Ectodermal cell (in vitro differentiated cells): ENCODE measurements around the gene YIF1B.

ENCODE experiments used
- H3K27ac ChIP-seq: 2 replicates; pipeline ENCODE4 v1.7.0; 2013; ENCODE audit warnings: mild to moderate bottlenecking, low read depth, low read length; ENCODE audit not compliant: insufficient read depth, poor library complexity, severe bottlenecking
- H3K27me3 ChIP-seq: 2 replicates; pipeline ENCODE4 v1.7.0; 2013; ENCODE audit warnings: mild to moderate bottlenecking, low read length; ENCODE audit not compliant: insufficient read depth, control insufficient read depth, poor library complexity, severe bottlenecking
- H3K36me3 ChIP-seq: one replicate; pipeline ENCODE4 v1.7.0; 2013; ENCODE audit warnings: low read length; ENCODE audit not compliant: control insufficient read depth, insufficient read depth
- H3K4me1 ChIP-seq: one replicate; pipeline ENCODE4 v1.7.0; 2013; ENCODE audit warnings: low read length; ENCODE audit not compliant: control insufficient read depth, insufficient read depth
- H3K4me3 ChIP-seq: 2 replicates; pipeline ENCODE4 v1.7.0; 2013; ENCODE audit warnings: low read depth, low read length, control low read depth; ENCODE audit not compliant: insufficient read depth
- H3K9me3 ChIP-seq: 2 replicates; pipeline ENCODE4 v1.7.0; 2013; ENCODE audit warnings: mild to moderate bottlenecking, low read length, moderate library complexity; ENCODE audit not compliant: control insufficient read depth
- WGBS, 2 experiments: methylation state at CpG; one replicate each; pipeline ENCODE4 v1.1.7; 2013; ENCODE audit warnings: missing lambda C conversion rate in 2 of 2; 5-methylcytosine and 5-hydroxymethylcytosine counted together

Gene YIF1B

DNA sequence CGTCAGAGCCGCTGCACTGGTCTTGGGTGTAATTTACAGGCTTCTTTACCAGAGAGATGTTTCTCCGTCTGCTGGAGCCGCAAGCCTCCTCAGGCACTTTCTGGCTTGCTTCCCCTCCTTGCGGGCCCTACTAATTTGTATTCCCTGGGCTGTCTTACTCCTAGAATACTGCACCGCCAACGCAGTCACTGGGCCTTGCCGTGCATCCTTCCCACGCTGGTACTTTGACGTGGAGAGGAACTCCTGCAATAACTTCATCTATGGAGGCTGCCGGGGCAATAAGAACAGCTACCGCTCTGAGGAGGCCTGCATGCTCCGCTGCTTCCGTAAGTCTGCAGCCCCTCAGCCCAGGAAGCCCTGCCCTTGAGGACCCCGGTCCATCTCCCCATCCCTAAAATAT lies 25.8 kb downstream of the YIF1B start:
- Histone ChIP-seq H3K27me3 (no peaks in the 10 kb centered on the region), H3K4me3 (no peak overlapping the region), H3K36me3 (no peaks in the 10 kb centered on the region), H3K27ac (no peak overlapping the region), H3K9me3 (no peaks in the 10 kb centered on the region), H3K4me1 (peaks cover 17% of the 10 kb centered on the region)
- WGBS, 2 experiments = 95 to 96% methylated on average over 15 of the region's 15 CpGs

DNA sequence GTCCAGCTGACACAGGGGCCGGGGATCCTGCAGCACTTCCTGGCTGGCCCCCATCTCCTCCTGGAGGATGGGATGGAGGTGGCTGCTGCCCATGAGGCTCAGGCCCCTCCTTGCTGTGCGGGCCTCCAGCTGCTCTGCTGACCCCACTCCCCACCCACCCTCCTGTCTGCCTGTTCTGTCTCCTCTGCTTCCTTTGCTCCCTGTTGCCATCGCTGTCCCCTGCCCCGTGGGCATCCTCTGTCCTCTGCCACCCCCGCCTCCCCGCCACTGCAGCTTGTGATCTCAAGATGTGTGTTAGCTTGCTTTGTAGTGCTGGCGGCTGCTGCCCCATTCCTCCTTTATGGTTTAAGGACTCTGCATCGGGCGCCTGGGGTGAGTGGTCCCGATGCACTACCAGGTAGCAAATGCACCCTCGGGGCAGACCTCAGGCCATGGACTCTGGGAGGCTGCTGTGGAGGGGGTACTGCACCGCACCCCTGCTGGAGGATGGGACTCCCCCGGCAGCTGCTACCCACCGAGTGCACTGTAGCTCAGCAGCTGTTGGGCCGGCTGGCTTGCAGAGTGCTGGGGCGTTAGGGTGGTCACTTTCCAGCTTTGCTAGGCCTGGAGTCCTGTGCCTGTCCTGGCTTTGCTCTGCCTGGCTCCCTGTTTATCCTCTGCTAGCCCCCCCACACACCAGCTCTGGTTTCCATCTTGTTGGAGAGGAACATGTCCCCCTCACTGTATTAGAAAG lies 27.5 kb downstream of the YIF1B start:
- Histone ChIP-seq H3K4me1 (peaks cover 17% of the 10 kb centered on the region), H3K36me3 (no peaks in the 10 kb centered on the region), H3K27ac (peak overlapping the region; percentile 55), H3K27me3 (no peaks in the 10 kb centered on the region), H3K9me3 (no peaks in the 10 kb centered on the region), H3K4me3 (no peak overlapping the region)
- whole genome bisulfite sequencing, 2 experiments = 90 to 91% methylated on average over 16 of the region's 16 CpGs

DNA sequence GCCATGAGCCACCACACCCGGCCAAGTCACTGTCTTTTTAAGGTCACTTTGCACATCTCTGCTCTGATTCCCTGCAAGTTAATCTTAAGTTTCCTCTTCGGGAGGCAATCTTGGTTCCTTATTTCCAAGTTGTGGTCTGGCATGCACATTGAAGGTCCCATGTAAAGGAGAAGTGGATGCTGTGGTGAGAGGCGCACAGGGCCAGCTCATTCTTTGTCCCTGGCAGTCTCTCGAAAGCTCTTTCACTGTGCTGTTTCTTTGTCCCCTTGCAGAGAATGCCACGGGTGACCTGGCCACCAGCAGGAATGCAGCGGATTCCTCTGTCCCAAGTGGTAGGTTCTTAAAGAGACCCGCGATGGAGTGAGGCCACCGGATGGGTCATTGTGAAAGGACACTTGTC lies 28.1 kb downstream of the YIF1B start:
- H3K27me3 ChIP-seq = no peaks in the 10 kb centered on the region
- WGBS, 2 experiments = 67 to 78% methylated on average over 9 of the region's 9 CpGs
- no peak overlapping the region for H3K4me3 ChIP-seq
- H3K36me3 ChIP-seq = no peaks in the 10 kb centered on the region
- H3K9me3 ChIP-seq = no peaks in the 10 kb centered on the region
- peaks cover 17% of the 10 kb centered on the region for H3K4me1 ChIP-seq
- H3K27ac ChIP-seq = peak overlapping the region; percentile 55

DNA sequence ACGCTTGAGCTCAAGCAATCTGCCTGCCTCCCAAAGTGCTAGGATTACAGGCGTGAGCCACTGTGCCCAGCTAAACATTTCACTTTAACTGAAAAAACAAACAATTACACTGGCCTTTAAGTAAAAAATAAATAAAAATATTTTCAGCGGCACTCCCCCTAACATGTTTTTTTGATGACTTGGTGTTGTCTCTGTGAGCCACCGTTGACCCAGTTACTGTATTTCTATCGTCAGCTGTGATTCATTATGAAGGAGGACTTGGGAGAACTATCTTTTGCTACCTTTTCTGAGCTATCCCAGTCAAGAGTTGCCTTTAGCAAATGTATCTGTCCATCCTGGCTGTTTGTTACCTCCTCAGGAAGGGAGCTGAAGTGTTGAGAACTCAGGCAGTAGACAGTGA lies 30.2 kb downstream of the YIF1B start:
- no peaks in the 10 kb centered on the region for H3K9me3 ChIP-seq
- H3K36me3 ChIP-seq = no peaks in the 10 kb centered on the region
- H3K4me3 ChIP-seq = no peak overlapping the region
- 91 to 100% methylated on average over 5 of the region's 5 CpGs for WGBS, 2 experiments
- H3K27me3 ChIP-seq = no peaks in the 10 kb centered on the region
- H3K4me1 ChIP-seq = peaks cover 17% of the 10 kb centered on the region
- no peak overlapping the region for H3K27ac ChIP-seq

DNA sequence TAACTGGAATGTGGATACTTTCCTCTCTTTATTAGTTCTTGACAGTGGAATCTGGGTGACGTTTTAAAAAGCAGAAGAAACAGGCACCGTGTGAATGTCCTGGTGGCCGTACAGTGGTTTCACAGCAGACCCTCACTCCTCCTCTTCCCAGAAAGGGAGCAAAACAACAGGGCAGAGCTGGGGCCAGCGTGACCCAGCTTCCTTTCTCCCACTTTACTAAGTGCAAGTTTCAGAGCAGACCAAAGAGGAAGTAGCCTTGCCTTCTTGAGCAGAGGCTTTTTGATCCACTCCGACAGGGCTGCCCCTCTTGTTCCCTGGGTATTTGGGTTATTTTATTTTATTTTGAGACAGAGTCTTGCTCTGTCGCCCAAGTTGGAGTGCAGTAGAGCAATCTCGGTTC lies 31.3 kb downstream of the YIF1B start:
- 94% methylated on average over 7 of the region's 7 CpGs for WGBS, 2 experiments
- Histone ChIP-seq H3K36me3 (no peaks in the 10 kb centered on the region), H3K4me1 (peaks cover 17% of the 10 kb centered on the region), H3K27ac (no peak overlapping the region), H3K4me3 (no peak overlapping the region), H3K27me3 (no peaks in the 10 kb centered on the region), H3K9me3 (no peaks in the 10 kb centered on the region)

DNA sequence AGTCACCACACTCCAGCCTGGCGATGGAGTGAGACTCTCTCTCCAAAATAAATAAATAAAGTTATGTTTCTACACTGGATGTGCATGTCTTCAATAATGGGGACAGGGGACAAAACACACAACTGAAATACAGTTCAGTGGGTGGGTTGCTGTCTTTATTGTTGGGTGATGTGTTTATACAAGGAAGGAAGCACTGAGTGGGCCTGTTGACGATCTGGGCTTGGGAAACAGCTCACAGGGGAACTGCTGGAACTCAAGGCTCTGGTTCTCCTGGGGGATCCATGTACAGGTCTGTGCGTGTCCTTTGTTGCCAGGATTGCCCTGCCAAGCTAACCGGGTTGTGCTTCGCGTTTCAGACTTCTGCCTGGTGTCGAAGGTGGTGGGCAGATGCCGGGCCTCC lies 32.5 kb downstream of the YIF1B start:
- WGBS, 2 experiments = 95 to 96% methylated on average over 8 of the region's 8 CpGs
- Histone ChIP-seq H3K27ac (no peak overlapping the region), H3K4me1 (peaks cover 16% of the 10 kb centered on the region), H3K36me3 (no peaks in the 10 kb centered on the region), H3K4me3 (no peak overlapping the region), H3K27me3 (no peaks in the 10 kb centered on the region), H3K9me3 (no peaks in the 10 kb centered on the region)

DNA sequence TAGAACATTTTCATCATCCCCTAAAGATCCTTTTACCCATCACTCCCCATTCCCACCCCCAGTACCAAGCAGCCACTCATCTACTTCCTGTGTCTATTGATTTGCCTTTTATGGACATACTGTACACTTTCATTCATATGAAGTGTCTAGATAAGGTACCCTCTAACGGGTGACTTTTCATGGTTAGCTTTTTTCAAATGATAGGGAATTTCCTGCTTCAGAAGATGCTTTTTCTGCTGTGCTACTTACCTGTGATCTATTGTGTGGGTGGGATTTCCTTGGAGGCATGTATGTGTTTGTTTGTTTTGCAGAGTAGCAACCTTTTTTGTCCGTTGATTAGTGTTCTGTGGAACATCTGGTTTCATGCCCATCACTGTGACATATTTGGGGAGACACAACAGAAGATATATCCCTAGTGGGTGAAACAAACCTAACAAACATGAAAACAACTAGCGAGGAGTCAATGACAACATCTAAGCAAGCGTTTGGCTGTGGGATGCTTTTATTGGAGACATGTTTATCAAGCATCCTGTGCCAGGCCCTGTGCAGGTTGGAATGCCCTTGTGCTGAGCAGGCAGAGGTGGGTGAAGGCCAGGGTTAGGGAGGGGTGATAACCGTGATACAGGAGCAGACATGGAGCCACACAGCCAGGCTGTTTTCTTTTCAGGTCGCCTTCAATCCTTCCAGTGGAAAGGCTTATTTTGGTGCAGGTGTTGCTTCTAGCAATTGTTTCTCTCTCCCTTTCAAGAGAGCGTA lies 33.8 kb downstream of the YIF1B start:
- H3K36me3 ChIP-seq = no peaks in the 10 kb centered on the region
- WGBS, 2 experiments = 86% methylated on average over 7 of the region's 7 CpGs
- H3K9me3 ChIP-seq = no peaks in the 10 kb centered on the region

DNA sequence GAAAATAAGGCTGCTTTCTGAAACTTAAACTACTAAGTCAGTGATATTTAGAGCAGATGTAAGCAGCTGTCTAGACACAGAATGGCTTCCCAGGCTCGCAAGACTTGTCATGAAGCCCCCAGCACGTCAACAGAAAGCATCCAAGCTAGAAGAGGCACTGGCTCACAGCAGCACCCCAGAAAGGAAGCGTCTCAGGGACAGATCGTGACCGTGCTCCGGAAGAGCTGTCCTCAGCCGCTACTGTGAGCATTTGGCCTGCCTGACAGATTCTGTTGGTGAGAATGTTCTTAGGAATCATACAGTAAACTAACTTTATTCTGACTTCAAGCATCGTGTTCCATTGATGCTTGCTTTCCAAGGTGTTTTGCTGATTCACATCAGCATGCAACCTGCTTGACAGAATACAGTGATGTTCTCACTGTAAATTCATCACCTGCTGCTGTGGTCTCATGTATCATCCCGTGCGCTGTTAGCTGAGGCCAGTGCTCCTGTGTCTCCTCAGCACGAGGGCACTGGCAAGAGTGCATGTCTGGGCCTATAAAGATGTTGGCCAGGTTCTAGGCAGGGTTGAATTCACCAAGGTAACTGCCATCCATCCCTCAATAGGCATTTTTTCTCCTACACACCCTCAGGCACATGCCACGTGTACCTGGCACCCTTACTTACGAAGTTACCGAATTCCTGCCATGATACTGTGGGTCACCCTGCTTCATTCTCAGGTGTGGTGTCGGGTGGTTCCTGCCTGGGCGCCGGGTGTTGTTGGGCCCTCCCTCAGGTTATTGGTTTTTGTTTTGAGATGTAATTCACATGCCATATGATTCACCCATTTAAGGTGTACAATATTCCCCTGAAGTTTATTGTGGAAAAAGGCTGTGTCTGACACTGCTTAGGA lies 35.5 kb downstream of the YIF1B start:
- no peak overlapping the region for H3K4me3 ChIP-seq

More for the DNA sequence above, 33.8 kb downstream of the YIF1B start:
- no peak overlapping the region for H3K4me3 ChIP-seq
- H3K27me3 ChIP-seq = no peaks in the 10 kb centered on the region
- no peak overlapping the region for H3K27ac ChIP-seq
- peaks cover 10% of the 10 kb centered on the region for H3K4me1 ChIP-seq

DNA sequence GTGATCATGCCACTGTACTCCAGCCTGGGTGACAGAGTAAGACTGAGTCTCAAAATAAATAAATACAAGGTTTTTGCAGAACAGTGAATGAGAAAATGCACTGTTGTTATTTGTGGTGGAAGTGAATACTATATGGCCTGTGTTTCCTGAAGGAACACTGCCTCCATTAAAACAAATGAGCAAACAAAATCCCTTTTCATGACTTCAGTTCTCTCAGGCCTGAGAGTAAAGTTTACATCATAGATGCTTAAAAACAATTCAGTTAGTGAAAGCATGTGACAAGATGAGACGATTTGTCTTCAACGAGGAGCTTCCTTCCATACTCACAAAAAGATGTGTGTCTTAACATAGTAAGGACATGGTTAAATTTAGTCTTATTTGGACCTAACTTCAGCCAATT lies 37.0 kb downstream of the YIF1B start:
- no peak overlapping the region for H3K27ac ChIP-seq
- WGBS, 2 experiments = 85 to 100% methylated on average over 2 of the region's 2 CpGs
- no peaks in the 10 kb centered on the region for H3K27me3 ChIP-seq
- H3K4me1 ChIP-seq = peaks cover 10% of the 10 kb centered on the region
- no peaks in the 10 kb centered on the region for H3K36me3 ChIP-seq
- H3K4me3 ChIP-seq = no peak overlapping the region
- no peaks in the 10 kb centered on the region for H3K9me3 ChIP-seq

More for the DNA sequence above, 35.5 kb downstream of the YIF1B start:
- H3K27me3 ChIP-seq = no peaks in the 10 kb centered on the region
- H3K9me3 ChIP-seq = no peaks in the 10 kb centered on the region
- H3K36me3 ChIP-seq = no peaks in the 10 kb centered on the region
- WGBS, 2 experiments = 91 to 94% methylated on average over 17 of the region's 17 CpGs
- H3K4me1 ChIP-seq = peaks cover 10% of the 10 kb centered on the region
- no peak overlapping the region for H3K27ac ChIP-seq
